ENCODE data around the gene GUCY1B1.
"Not testable (repeated sequence)": the region's sequence is repeated elsewhere in the genome, so short reads cannot be mapped to it uniquely, and the experiment has no call there.

GUCY1B1 gene

DNA sequence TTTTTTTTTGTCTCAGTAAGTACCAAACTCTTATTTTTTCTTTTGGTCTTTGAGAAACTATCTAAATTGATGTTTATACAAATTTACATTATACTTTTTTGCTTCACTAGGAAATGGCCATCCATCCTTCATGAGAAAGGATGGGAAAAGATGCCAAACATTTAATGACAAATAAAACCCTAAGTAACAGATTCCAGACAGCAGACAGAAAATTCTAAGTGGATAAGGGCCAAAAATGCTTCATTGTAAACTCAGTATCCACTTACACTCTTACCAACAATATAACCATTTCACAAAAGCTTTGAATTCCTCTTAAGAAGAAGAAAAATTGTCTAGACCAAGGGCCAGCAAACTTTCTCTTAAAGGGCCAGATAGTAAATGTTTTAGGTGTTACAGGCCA is 3.5 kb downstream of the GUCY1B1 start:
- no peak for DNase-seq

DNA sequence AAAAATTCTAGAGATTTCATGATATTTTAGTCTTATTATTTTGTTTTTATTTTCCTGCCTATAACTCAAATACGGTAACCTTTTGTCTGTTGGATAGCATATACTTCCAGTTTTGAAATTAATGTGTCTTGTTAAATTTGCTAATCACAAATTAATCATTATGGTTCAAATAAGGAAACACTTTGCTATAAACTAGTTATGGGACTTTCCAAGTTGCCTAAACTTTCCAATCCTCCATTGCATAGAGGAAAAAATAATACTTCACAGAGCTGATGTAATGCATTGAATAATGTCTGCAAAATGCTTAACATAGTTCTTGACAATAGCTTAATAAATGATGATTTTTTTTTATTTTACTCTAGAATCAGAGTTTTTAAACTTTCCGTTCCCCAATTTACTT is 4.7 kb downstream of the GUCY1B1 start:
- DNase-seq, result no peak

DNA sequence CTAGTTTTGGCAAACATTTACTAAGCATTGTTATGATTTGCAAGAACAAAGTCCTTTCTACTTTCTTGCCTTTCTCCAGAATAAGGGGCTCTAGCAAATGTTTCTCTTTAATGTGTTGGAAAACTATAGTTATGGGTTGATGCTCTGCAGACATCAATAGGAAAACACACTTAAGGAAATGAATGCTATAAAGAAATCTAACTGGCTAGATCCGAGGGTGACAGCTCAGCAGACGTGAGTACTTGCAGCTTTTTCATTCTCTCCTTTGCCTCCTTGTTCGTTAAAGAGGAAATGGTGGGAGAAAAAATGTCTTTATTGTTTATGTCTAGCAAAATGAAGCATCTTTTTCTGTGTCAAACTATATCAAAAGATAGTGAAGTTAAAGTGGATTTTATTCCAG is 6.3 kb downstream of the GUCY1B1 start:
- no peak for DNase-seq

DNA sequence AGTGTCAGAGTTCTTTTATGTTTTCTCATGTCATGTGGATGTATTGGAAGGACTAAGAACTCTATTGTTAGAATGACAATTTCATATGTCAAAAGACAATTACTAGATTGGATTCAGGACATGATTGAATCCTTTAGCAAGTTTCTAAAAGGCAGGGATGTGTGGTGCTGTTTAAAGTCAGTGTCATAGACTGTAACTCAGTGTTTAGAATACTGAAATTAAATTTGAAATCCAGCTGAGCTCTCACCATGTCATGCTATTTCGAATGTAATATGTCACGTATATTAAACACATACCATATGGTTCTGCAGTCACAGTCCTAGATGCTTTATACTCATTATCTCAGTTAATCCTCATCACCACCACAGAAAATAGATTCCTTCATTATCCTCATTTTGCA is 7.8 kb downstream of the GUCY1B1 start:
- no peak for DNase-seq

DNA sequence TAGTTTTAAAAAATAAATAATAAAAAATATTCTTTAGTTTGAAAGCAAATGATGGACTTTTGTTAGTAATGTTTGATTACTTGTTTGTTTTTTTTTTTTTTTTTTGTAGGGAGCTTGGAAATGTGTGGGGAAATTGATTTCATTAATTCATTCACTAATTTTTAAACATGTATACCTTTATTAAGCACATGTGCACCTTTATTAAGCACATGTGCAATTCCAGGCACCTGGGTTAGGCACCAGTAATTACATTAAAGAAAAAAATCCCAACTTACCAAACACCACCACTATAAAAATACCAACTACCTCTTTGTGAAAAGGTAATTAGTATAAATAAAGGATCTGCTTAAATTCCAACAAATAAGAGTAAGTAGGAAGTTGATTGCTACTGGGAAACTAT is 9.5 kb downstream of the GUCY1B1 start:
- no peak for DNase-seq

DNA sequence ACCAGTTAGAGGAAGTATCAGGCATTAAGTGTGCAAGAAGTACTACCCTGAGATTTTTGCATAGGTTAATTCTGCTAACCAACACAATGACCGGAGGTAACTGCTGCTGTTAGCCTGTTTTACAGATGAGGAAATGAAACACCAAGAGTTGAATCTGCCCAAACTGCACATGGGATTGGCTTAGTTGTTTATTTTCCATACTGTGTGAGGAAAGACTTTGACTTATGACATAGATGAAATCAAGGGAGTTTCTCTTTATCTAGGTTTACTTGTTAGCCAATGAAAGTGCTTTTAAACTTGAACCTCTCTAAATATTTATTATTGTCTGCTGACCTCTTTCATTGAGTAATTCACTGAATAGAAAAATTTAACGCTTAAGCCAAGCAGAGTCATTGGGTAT is 10.3 kb downstream of the GUCY1B1 start:
- no peak for DNase-seq

DNA sequence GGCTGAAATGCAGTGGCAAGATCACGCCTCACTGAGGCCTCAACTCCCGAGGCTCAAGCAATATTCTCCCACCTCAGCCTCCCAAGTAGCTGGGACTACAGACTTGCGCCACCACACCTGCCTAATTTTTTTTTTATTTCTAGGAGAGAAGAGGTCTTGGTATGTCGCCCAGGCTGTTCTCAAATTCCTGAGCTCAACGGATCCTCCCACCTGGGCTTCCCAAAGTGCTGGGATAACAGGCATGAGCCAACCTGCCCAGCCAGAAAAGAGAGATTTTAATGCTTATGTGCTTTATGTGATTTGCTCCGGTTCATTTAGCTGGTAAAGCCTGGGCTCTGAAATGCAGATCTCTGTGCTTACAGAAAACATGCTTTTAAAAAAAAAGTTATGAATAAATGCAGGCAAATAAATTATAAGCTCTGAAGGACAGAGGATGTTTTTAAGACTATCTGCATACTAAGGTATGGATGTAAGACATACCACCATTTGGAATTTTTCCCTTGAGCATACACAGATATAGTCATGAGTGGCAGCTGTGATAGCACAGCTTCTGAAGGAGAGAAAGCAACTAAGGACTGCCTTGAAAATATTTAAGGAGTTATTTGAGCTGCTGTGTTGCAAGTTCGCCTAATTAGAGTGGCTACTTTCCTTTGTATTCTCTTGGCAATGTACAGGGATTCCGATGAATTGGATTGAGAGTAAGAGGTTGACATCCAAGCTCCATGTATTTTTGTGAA is 13.8 kb downstream of the GUCY1B1 start:
- no peak for DNase-seq

DNA sequence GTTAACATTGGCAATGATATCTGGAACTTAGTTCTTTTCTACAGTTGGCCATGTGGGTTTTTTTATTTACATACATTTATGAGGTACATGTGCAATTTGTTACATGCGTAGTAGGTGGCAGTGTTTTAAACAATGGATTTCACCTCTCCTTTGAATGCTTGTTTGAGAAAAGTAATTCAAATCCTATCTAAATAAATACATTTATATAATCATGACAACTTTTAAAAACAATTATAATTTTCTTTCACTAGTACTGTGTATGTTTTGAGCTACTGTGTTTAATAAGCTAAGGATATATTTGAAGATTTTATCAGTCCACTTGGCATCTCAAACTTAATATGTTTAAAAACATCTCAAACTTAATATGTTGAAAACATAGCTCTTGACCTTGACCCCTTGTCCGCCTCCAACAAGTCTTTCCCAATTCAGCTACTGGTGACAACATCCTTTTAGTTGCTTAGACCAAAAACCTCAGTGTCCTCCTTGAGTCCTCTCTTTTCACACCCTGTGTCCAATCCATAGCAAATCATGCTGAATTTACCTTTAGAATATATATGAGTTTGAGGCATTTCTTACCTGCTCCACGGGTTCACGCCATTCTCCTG is 14.5 kb downstream of the GUCY1B1 start:
- no peak for DNase-seq

DNA sequence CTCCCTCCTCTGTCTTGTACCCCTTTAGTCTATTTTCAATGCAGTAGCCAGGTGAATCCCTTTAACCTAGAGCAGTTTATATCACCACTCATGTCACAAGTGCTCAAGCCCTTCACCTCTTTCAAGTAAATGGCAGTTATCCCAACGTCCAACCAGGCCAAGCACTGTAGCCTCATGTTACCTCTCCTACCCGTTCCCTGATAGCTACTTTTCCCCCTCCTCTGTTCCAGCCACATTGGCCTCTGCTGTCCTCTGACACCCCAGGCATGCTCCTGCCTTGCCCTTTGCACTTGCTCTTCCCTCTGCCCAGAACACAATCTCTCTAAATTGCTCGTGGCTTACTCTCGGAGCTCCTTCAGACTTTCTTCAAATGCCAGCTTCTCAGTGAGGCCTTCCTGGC is 15.2 kb downstream of the GUCY1B1 start:
- no peak for DNase-seq

DNA sequence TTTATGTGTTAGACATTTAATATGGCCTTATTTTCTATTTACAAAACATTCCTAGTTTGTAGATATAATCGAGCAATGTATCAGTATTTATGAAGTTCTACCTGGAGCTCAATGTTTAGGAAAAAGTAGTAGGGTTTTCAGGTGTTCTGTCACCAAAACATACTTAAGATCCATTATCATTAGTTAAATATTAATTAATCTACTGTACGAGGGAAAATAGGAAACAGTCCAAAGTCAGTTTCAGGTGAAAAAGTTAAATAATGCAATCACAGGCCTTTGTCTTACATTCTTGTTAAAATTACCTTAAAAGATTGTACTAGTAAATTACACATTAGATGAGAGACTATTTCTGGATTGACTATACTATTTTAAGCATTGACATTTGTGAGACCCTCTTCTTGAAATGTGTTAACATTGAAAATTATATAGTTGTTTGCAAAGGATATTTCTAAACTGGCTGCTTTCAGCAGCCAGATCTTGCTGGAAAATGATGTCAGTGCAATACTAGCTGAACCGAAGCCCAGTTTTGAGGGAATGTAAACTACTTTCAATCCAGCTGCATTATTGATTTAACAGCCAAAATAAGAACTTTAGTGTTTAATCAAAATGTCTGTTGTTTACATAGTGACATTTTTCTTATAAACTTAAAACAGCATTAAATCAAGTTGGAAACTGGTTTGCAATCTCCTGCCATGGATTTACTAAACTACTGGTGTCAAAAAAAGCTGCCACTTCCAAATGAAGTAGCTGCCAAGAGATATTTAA is 19.3 kb downstream of the GUCY1B1 start:
- no peak for DNase-seq

DNA sequence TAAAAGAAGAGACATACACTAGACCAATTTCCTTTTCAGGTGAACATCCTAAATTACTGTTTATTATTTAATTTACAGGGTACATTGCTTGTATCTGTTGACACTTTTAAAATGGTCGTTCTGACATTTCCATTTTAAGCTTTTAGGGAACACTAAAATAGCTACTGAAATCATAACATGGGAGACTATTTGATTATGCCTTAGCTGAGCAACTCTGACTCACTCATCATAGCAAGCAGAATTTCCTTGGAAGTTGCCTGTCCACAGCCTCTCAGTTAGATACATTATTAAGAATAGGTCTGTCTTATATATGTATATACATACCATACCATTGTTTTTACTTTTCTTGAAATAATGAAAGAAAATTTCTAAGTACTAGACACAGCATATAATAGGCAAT is 22.0 kb downstream of the GUCY1B1 start:
- no peak for DNase-seq

DNA sequence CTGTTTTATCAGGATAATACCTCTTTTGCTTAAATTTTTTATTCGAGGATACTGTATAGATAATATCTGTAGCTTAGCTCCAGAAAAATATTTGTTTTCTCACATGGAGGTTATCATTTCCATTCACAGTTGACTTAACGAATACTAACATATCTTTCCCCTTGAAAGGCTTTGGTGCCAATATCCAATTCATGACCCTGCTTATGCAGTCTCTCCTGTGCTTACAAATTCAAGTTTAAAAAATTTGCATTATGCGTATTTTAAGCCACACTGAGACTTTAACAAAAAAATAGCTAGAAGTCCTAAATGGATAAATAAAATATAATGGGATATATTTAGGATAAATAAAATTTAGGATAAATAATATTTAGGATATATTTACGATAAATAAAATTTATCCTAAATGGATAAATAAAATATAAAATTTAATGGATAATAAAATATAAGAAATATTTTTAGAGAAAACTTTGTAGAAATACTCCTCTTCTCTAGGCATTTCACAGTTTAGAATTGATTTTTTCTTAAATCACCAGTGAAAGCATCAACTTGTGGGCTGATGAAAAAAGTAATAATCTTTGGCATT is 22.5 kb downstream of the GUCY1B1 start:
- no peak for DNase-seq

DNA sequence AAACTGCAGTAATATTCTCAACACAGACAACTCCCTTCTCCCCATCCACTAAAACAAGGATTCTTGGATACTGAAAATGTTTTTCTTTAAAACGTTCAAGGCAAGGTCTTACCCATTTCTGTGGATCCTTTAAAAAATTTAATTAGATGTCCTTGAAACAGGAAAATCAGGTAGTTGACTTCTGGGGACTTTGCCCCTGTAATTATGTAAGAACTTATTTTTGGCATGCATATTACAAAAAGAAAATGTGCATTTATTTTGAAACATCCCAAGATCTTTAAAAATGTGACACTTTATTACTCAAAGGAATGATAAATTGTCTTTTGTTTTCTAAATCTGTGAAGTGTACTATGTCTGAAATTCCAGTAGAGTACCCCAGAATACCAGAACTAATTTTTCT is 25.8 kb downstream of the GUCY1B1 start:
- no peak for DNase-seq

DNA sequence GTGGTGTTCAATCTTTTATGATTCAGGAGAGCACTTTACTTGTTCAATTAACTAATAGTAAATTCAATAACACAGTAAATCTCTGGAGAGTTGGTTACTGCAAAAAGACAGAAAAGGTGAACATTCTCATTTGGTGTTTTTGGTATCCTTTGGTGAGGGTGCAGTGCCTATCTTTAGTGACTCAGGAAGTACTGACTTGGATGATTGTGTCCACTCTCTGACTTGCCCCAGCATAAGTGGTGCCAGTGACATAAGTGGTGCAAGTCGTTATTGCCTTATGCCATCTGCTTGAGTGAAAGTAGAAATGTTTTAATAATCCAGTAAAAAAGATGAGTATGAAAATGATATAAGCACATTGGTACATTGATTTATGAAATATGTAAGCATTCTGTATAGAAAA is 27.0 kb downstream of the GUCY1B1 start:
- no peak for DNase-seq

DNA sequence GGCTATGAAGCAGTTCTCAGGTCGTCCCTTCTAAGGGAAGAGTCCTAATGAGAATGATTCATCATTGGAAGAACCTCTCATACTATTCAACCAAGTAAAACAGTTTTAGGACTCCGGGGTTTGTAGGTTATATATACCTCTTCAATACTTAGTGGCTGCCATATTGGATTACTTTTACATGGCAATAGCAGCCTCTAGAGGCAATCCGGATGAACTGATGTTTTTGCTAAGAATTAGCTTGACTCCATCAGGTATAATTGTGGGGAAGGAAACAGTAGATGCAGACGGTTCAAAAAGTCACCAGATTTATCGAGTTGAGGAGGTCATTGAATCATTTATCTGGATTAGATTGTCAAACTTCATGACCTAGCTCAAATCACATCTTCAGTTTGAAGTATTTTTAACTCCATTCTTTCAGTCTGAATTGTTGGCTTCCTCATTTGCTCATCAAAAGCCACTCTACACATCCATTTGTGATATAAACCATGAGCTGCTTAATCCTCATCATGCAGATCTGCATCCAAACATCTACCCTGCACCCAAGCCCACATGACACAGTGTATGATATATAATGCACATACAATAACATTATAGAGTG is 28.4 kb downstream of the GUCY1B1 start:
- no peak for DNase-seq

DNA sequence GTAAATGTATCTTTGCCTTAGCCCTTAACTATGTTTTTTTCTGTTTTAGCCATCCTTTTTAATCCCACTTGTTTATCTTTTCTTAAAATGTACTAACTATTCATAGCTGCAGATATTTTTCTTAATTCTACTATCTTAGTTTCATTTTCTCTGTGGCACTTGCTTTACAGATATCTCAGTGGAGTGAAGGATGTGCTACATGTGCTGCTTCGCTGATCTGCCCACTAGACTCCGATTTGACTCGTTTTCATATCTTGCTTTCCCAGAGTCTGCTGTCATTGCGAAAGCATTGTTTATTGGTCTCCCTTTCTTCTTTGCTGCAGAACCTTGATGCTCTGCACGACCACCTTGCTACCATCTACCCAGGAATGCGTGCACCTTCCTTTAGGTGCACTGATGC is 30.6 kb downstream of the GUCY1B1 start:
- DNase-seq, result no peak

DNA sequence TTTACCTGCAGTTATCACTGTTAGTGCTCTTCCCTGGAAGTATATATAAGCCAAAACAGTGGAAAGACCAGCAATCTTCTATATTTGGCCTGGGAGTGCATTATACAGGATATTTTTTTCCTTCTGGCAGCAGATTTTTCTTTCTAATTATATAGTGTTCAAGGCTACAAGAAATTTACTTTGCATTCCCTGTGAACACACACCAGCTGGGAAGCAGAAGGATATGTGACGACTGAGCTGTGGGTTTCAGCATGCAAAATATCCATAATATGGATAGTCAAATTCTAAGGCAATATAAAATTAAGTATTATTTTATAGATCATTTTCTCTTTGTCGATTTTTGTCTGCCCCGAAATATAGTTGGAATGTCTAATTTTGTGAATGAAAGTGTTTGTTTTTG is 31.2 kb downstream of the GUCY1B1 start:
- DNase-seq, result no peak

DNA sequence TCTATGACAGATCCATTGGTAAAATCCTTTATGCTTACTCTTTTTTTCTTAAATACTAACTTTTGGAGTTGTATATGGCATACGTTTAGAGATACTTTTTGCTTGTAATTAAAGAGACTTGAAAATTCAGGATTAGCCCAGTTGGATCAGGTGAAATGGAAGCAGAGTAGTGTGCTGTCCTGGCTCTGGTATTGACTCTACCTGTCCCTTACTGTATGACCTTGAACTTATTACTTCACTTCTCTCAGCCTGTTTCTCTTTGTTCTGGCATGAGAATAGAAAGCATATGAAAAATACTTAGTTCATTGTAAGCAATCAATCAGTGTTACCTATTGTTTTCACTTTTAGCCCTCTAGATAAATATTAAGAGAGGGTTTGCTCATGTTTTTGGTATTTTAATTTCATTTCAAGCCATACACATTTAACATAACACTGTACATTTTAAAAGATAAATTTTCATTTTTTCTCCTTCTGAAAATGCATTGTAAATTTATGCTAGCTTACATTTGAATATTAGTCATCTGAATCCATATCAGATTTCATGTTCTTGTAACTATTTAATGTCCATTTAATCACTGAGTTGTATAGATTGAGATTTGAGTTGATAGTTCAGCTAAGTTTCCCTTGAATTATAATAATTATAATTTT is 35.9 kb downstream of the GUCY1B1 start:
- no peak for DNase-seq

DNA sequence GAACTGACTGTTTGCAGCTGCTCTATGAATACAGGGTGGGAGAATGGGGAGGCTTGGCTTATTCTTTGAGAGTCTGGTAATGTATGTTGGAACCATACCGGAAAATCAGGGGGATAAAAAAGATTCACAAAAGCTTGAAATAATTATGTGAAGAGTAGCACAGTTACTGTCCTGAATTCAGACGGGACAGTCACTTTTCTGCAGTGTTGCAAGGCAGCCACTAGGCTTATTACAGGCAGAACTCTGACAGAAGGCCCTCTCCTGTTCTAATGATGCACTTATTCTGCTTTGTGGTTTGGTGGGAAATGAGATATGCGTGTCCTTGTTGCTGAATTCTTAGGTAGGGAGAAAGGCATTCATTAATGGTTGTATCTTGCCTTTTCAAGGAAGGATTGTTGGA is 37.2 kb downstream of the GUCY1B1 start:
- no peak for DNase-seq

DNA sequence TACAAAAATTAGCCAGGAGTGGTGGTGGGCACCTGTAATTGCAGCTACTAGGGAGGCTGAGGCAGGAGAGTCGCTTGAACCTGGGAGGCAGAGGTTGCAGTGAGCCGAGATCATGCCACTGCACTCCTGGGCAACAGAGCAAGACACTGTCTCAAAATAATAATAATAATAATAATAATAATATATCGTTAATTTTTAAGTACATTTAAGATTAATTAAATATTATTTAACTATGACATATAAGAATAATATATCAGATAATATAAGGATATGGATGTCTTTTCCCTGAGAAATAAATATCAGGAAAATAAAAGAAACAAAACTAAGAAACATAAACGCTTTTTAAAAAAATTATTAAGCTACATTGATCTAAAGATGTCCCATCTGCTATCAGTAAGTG is 38.8 kb downstream of the GUCY1B1 start:
- DNase-seq, result not testable (repeated sequence)

DNA sequence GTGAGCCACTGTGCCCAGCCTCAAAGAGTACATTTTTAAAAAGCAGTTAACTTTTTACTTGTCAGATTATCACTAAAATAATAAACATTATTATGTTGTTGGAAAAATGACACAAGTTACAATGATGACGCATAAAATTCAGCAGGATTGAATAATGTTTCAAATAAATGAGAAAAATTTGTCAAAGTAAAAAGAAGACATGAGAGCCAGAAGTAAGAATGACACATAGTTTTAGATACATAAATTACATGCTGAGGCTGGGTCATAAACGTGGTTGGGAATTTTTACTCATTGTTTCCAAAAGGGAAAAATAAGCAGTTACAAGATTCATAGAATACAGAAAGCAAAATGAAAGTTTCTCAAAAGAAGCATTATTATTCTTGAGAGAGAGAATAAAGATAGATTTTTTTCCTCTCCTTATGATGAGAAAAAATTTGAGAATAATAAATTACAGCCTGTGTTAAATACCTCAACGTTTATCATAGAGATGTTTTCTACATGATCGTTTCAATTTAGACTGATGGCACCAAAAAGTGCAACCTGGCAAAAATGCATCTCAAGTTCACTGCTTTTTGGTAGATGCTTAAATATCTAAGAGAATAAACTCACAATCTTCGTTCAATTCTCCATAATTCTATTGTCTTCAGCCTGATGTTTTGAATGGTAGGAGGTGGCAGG is 40.4 kb downstream of the GUCY1B1 start:
- no peak for DNase-seq

DNA sequence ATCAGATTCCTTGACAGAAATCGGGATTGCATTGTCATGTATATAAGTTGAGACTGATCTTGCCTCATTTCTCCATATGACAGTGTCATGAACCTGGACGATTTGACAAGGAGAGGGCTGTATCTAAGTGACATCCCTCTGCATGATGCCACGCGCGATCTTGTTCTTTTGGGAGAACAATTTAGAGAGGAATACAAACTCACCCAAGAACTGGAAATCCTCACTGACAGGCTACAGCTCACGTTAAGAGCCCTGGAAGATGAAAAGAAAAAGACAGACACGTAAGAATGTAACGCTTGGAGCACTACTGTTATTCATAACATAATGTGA is 40.9 kb downstream of the GUCY1B1 start:
- DNase-seq, result no peak

Measured in activated CD4-positive, alpha-beta T cell treated with anti-CD3 and anti-CD28 coated beads, Interleukin-2, amount 50 U/mL, for 4 hours (primary cell).